SK-N-SH treated with all-trans-retinoic acid at 6 μM for 48 hours (cell line): ENCODE measurements around the gene TOR1A.
"Not testable (repeated sequence)": the region's sequence is repeated elsewhere in the genome, so short reads cannot be mapped to it uniquely, and the experiment has no call there.

ENCODE experiments used
- ATAC-seq: fragments of 200-7000 bp; cut with Tn5 transposase; 3 replicates; pipeline ENCODE4 v1.9.1; 2020; ENCODE audit warnings: mild to moderate bottlenecking, moderate library complexity
- BACH2 ChIP-seq: fragments of 250-450 bp; sonication (Bioruptor Pico); IDR thresholded peaks from 2 replicates; pipeline ENCODE4 v1.9.0; 2021; ENCODE audit warnings: mild to moderate bottlenecking, borderline replicate concordance
- CSDC2 ChIP-seq: fragments of 250-450 bp; sonication (Bioruptor Pico); IDR thresholded peaks from 2 replicates; pipeline ENCODE4 v1.5.0; 2020; ENCODE audit warnings: mild to moderate bottlenecking, moderate library complexity
- CSRNP3 ChIP-seq: fragments of 250-450 bp; sonication (Bioruptor Pico); IDR thresholded peaks from 2 replicates; pipeline ENCODE4 v1.5.1; 2021; ENCODE audit warnings: mild to moderate bottlenecking, moderate library complexity
- ESRRG ChIP-seq: fragments of 250-450 bp; sonication (Bioruptor Pico); IDR thresholded peaks from 2 replicates; pipeline ENCODE4 v1.6.1; 2021; ENCODE audit warnings: mild to moderate bottlenecking
- GLIS3 ChIP-seq: fragments of 250-450 bp; sonication (Bioruptor Pico); IDR thresholded peaks from 2 replicates; pipeline ENCODE4 v1.5.0; 2020; ENCODE audit warnings: mild to moderate bottlenecking, moderate library complexity
- ISL1 ChIP-seq: fragments of 250-450 bp; sonication (Bioruptor Pico); IDR thresholded peaks from 2 replicates; pipeline ENCODE4 v2.1.2; 2022; ENCODE audit warnings: mild to moderate bottlenecking, moderate library complexity
- OSR1 ChIP-seq: fragments of 250-450 bp; sonication (Bioruptor Pico); IDR thresholded peaks from 2 replicates; pipeline ENCODE4 v1.8.0; 2022; ENCODE audit warnings: moderate library complexity, mild to moderate bottlenecking, inconsistent platforms
- PATZ1 ChIP-seq: fragments of 250-450 bp; sonication (Bioruptor Pico); IDR thresholded peaks from 2 replicates; pipeline ENCODE4 v1.8.0; 2020; ENCODE audit warnings: mild to moderate bottlenecking, moderate library complexity, borderline replicate concordance
- POU6F1 ChIP-seq: fragments of 250-450 bp; sonication (Bioruptor Pico); IDR thresholded peaks from 2 replicates; pipeline ENCODE4 v1.8.0; 2021; ENCODE audit warnings: low read depth, mild to moderate bottlenecking, moderate library complexity, borderline replicate concordance
- PPARA ChIP-seq: fragments of 250-450 bp; sonication (Bioruptor Pico); IDR thresholded peaks from 2 replicates; pipeline ENCODE4 v1.5.0; 2020; ENCODE audit warnings: mild to moderate bottlenecking, borderline replicate concordance
- RARB ChIP-seq: fragments of 250-450 bp; sonication (Bioruptor Pico); IDR thresholded peaks from 2 replicates; pipeline ENCODE4 v1.8.0; 2021; ENCODE audit warnings: mild to moderate bottlenecking, moderate library complexity
- SNAI2 ChIP-seq: fragments of 250-450 bp; sonication (Bioruptor Pico); IDR thresholded peaks from 2 replicates; pipeline ENCODE4 v1.5.0; 2020; ENCODE audit warnings: mild to moderate bottlenecking, moderate library complexity
- TCF4 ChIP-seq: fragments of 250-450 bp; sonication (Bioruptor Pico); IDR thresholded peaks from 2 replicates; pipeline ENCODE4 v1.8.0; 2021; ENCODE audit warnings: mild to moderate bottlenecking, moderate library complexity, borderline replicate concordance
- TSHZ2 ChIP-seq: fragments of 250-450 bp; sonication (Bioruptor Pico); IDR thresholded peaks from 2 replicates; pipeline ENCODE4 v1.5.0; 2020; ENCODE audit warnings: mild to moderate bottlenecking, moderate library complexity
- ZC3H10 ChIP-seq: fragments of 250-450 bp; sonication (Bioruptor Pico); IDR thresholded peaks from 2 replicates; pipeline ENCODE4 v1.5.1; 2021; ENCODE audit warnings: mild to moderate bottlenecking, moderate library complexity
- ZFP30 ChIP-seq: fragments of 450-650 bp; formaldehyde crosslinking; IDR thresholded peaks from 2 replicates; pipeline ENCODE4 v1.5.0; 2022; ENCODE audit warnings: mild to moderate bottlenecking, moderate library complexity
- ZNF70 ChIP-seq: fragments of 450-650 bp; formaldehyde crosslinking; IDR thresholded peaks from 2 replicates; pipeline ENCODE4 v1.5.0; 2020; ENCODE audit warnings: mild to moderate bottlenecking, moderate library complexity
- ZNF8 ChIP-seq: fragments of 450-650 bp; formaldehyde crosslinking; IDR thresholded peaks from 2 replicates; pipeline ENCODE4 v1.5.0; 2020; ENCODE audit warnings: mild to moderate bottlenecking, moderate library complexity
- TF ChIP-seq, protein P1 (sequence below): fragments of 250-450 bp; sonication (Bioruptor Pico); IDR thresholded peaks from 2 replicates; pipeline ENCODE4 v1.5.1; 2020; ENCODE audit warnings: low read depth, mild to moderate bottlenecking, moderate library complexity

The TOR1A gene

DNA sequence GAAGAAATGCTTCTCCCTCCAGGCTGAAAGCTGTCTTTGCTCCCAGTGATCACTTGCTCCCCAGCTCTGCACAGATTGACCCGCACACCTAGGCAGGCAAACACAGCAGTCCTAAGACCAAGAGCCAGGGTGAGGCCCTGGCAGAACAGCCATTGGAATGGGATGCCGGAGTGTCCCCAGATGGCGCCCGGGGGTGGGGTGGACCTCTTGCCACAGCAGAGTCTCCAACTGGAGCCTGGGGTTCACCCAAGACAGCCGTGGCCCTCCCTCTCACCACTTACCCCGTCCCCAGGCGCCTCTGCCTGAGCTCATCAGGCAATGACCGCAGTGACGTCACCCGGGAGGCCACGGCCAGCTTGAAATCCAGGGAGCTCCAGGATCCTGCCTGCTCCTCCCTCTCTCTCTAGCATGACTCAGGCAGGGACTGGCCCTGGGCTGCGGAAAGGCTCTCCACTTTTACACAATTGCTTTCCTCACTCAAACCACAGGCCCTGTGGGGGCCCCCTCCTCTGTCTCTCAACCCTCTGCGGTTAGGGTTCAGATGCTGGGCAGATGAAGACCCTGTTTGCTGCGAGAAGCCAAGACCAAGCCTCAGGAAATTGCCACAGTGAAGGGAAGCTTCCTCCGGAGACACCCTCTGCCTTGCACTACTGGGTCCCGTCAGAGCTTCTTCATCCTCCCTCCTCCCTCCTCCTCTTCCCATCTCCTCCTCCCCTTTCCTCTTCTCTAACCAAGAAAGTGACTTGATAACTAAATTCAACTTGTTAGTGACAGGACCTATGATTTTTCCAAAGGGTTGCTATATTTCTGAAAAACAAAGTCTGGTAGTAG, 46.8 kb downstream of the TOR1A start:
- TF ChIP-seq SNAI2 (CRISPR knock-in tag) (no peak), ZNF70 (CRISPR knock-in tag) (no peak), PATZ1 (CRISPR knock-in tag) (0 out of 2 replicates have a peak, but pooled peaks have one; percentile 24), OSR1 (CRISPR knock-in tag) (no peak)
- ATAC-seq, result peak; percentile 99

- TF ChIP-seq TCF4 (no peak), ESRRG (CRISPR knock-in tag) (no peak), ZNF8 (no peak), POU6F1 (CRISPR knock-in tag) (no peak), RARB (CRISPR knock-in tag) (no peak), ZC3H10 (CRISPR knock-in tag) (no peak), CSRNP3 (CRISPR knock-in tag) (no peak), ZFP30 (CRISPR knock-in tag) (no peak), TSHZ2 (CRISPR knock-in tag) (no peak), OSR1 (CRISPR knock-in tag) (no peak)
- TF ChIP-seq, all 23 proteins: peak for 0
- no peak; the same call in 2 of the 3 replicates for ATAC-seq
Observed at GRCh38 chr9:129776566-129776937, 47.4 kb downstream of the TOR1A start.

GRCh38 chr9:129776096-129776495, 47.8 kb downstream of the TOR1A start:
- not testable (repeated sequence) for ATAC-seq

- no peak for ATAC-seq
- no peak for TF ChIP-seq ZC3H10 (CRISPR knock-in tag)
- no peak for TF ChIP-seq ESRRG (CRISPR knock-in tag)
- TF ChIP-seq, protein P1, sequence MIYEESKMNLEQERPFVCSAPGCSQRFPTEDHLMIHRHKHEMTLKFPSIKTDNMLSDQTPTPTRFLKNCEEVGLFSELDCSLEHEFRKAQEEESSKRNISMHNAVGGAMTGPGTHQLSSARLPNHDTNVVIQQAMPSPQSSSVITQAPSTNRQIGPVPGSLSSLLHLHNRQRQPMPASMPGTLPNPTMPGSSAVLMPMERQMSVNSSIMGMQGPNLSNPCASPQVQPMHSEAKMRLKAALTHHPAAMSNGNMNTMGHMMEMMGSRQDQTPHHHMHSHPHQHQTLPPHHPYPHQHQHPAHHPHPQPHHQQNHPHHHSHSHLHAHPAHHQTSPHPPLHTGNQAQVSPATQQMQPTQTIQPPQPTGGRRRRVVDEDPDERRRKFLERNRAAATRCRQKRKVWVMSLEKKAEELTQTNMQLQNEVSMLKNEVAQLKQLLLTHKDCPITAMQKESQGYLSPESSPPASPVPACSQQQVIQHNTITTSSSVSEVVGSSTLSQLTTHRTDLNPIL (CRISPR knock-in tag), result no peak
- no peak for TF ChIP-seq CSDC2 (CRISPR knock-in tag)
- TF ChIP-seq RARB (CRISPR knock-in tag), result no peak
- TF ChIP-seq ZNF70 (CRISPR knock-in tag), result no peak
- TF ChIP-seq ZFP30 (CRISPR knock-in tag), result no peak
- TF ChIP-seq GLIS3 (CRISPR knock-in tag), result no peak
- TF ChIP-seq BACH2 (CRISPR knock-in tag), result no peak
- TF ChIP-seq PPARA (CRISPR knock-in tag), result no peak
- TF ChIP-seq TCF4, result no peak
- no peak for TF ChIP-seq ISL1 (CRISPR knock-in tag)
Observed at GRCh38 chr9:129775448-129775798, 48.5 kb downstream of the TOR1A start.
